Cardiac fibroblast (primary cell): Measurements from ENCODE around the gene EVC.
"Not testable (repeated sequence)": the region's sequence is repeated elsewhere in the genome, so short reads cannot be mapped to it uniquely, and the experiment has no call there.

Experiments
- DNase-seq, 2 donors: peaks; one replicate each; pipeline versions ENCODE4 v3.0.0 to v3.0.0-alpha.2; 2010; ENCODE audit warnings: low read depth in 2 of 2
- H3K4me3 ChIP-seq, 2 donors: replicated peaks in 1 of 2; 1 replicate in 1 of 2; 2 replicates in 1 of 2; pipeline ENCODE4 v1.5.1; 2011; ENCODE audit warnings: low read depth in 2 of 2, low read length in 2 of 2, mild to moderate bottlenecking in 2 of 2, moderate library complexity in 1 of 2
- TF ChIP-seq, protein P1 (sequence below): IDR thresholded peaks from one replicate; pipeline ENCODE4 v1.5.1; 2011; ENCODE audit warnings: low read depth, mild to moderate bottlenecking, low read length, inconsistent platforms

Gene EVC

DNA sequence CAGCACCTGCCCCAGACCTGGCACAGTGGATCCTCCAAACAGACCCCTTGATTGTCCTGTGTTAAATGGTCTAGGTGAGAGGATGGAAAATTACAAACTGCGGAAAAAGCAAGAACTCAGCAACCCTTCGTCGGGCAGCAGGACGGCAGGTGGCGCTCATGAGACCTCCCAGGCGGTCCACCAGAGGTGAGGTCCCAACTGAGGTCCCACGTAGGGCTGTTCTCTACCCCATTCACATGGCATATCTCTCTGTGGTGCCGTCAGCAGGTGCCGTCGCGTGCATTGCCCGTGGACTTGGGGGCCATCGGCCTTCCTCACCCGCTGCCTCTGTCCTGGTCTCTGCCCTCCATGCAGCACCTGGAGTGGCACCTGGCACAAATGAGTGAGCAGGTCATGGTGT is 93.7 kb downstream of the EVC start:
- DNase-seq: no peak
- H3K4me3 ChIP-seq: no peak overlapping the region
- TF ChIP-seq, protein P1, sequence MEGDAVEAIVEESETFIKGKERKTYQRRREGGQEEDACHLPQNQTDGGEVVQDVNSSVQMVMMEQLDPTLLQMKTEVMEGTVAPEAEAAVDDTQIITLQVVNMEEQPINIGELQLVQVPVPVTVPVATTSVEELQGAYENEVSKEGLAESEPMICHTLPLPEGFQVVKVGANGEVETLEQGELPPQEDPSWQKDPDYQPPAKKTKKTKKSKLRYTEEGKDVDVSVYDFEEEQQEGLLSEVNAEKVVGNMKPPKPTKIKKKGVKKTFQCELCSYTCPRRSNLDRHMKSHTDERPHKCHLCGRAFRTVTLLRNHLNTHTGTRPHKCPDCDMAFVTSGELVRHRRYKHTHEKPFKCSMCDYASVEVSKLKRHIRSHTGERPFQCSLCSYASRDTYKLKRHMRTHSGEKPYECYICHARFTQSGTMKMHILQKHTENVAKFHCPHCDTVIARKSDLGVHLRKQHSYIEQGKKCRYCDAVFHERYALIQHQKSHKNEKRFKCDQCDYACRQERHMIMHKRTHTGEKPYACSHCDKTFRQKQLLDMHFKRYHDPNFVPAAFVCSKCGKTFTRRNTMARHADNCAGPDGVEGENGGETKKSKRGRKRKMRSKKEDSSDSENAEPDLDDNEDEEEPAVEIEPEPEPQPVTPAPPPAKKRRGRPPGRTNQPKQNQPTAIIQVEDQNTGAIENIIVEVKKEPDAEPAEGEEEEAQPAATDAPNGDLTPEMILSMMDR: no peak

DNA sequence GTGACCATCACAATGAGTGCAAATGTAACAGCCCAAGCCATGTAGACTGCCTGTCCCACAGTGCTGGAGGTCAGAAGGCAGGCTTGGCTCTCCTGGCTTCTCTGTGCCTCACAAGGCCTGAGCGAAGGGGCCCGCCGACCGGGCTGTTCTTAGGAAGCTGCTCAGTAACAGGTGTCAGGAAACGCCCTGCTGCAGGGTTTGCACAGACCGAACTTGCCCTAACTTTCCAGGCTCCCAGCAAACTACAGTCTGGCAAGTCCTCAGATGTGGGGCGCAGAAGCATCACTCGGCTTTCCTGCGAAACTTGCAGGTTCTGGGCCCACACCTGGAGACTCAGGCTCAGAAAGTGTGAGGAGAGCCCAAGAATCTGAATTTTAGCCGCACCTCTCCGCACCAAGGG is 94.3 kb downstream of the EVC start:
- TF ChIP-seq, protein P1: no peak

DNA sequence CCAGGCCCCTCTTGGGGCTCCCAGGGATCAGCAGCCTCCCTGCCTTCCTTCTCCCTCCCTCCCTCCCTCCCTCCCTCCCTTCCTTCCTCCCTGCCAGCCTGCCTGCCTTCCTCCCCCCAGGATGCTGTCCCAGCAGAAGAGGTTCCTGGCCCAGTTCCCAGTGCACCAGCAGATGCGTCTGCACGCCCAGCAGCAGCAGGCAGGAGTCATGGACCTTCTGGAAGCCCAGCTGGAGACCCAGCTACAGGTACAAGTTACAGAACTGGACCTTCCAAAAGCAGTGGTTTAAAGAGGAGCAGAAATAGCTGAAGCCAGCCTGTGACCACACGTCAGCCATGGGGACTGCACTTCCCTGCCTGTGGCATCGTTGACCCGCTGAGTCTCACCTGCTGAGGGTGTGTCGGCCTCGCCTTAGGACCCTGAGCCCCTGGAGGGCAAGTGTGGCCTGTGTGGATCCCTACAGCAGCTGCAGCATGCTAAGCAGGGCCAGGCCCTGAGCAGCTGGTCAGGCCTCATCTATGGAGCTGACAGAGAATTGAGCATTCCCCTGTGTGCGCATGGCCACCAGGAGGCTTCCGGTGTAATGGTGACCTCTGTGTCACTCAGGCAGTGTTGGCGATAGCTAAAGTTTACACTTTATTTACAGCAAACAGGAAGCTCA is 97.2 kb downstream of the EVC start:
- TF ChIP-seq, protein P1: no peak
- peak; percentile 39 to 54 for DNase-seq
- no peak overlapping the region for H3K4me3 ChIP-seq

More for the DNA sequence above, 94.3 kb downstream of the EVC start:
- H3K4me3 ChIP-seq: no peak overlapping the region
- DNase-seq: no peak

DNA sequence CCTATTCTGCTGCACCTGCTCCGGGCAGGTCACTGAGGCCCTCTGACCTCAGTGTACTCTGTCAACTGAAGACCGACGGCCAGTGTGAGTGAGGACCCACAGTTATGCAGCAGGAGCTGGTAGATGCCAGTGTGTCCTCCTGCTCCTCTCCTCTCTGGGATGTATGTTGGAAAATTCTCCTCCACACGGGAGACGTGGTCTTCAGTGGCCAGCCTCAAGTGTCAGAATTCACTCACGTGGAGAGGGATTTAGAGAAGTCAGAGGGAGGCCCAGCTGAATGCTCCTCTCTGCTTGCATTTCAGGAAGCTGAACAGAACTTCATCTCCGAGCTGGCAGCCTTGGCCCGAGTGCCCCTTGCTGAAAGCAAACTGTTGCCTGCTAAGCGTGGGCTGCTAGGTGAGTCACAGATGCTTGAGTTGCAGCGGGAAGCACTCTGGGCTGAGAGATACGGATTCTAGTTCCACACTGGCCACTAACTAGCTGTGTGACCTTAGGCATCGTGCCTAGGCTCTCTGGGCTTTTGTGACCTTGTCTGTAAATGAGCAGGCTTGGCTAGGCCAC is 98.3 kb downstream of the EVC start:
- no peak for DNase-seq
- no peak overlapping the region for H3K4me3 ChIP-seq
- TF ChIP-seq, protein P1: no peak

DNA sequence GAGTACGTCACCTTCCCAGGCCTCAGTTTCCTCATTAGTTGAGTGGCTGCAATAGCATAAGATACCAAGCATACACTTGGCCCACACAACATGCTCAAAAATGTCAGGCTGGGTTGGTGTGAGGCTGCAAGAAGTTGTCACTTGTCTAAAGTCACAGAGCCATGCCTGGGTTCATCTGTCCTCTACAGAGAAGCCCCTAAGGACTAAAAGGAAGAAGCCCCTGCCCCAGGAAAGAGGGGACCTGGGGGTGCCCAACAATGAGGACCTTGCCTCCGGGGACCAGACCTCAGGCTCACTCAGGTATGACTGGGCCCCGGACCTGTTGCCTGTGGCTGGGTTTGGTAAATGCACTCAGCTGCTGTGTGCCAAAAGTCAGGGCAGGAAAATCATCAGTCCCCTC is 99.2 kb downstream of the EVC start:
- H3K4me3 ChIP-seq: no peak overlapping the region
- TF ChIP-seq, protein P1: no peak
- DNase-seq: no peak

DNA sequence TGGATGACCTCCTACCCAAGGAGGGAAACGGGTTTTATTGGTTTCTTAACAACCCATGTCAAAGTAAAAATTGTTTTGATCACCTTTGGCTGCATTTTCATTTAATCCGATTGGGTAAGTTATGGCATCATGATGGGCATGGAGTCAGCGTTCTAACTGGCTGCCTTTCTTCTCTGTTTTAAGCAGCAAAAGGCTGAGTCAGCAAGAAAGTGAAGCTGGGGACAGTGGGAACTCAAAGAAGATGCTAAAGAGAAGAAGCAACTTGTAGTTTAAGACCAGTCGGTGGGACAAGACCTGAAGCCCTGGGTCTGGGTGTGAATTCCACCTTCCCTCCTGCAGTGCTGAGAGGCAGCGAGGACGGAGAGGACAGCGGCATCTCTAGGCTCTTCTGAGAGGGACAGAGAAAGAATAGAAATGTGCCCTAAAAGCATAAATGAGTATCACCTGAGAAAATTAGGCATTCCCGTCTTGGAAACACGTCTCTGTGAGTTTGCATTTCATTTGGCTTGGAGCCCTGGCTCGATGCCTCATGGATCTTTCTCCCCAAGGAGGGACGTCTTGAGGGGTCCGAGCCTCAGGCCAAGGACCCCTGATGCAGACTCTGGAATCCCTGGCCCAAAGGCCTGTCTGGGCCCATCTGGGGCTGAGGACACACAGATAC is 99.9 kb downstream of the EVC start:
- TF ChIP-seq, protein P1: no peak
- DNase-seq: no peak
- H3K4me3 ChIP-seq: no peak overlapping the region

DNA sequence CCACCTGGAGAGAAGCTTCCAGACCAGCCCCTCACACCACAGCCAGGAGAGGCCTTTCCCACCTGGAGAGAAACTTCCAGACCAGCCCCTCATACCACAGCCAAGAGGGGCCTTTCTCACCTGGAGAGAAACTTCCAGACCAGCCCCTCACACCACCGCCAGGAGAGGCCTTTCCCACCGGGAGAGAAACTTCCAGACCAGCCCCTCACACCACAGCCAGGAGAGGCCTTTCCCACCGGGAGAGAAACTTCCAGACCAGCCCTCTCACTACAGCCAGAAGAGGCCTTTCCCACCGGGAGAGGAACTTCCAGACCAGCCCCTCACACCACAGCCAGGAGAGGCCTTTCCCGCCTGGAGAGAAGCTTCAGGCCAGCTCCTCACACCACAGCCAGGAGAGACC is 101.1 kb downstream of the EVC start:
- H3K4me3 ChIP-seq, DNase-seq: not testable (repeated sequence)
